Testis (tissue), 2 donors: Measurements from ENCODE around the gene LYAR.

Source experiments
- POLR2A ChIP-seq: fragments of 450-650 bp; IDR thresholded peaks from one replicate; pipeline ENCODE4 v1.6.1; 2017; ENCODE audit warnings: antibody characterized with exemption, mild to moderate bottlenecking, moderate library complexity
- TF ChIP-seq, protein P1 (sequence below), 3 experiments: fragments of 450-650 bp in 2 of 3; fragments of 200-600 bp in 1 of 3; sonication (generic) in 1 of 3; IDR thresholded peaks; one replicate each; pipeline ENCODE4 v1.5.1; 2016 to 2019; ENCODE audit warnings: antibody characterized with exemption in 3 of 3, mild to moderate bottlenecking in 2 of 3, moderate library complexity in 1 of 3

DNA sequence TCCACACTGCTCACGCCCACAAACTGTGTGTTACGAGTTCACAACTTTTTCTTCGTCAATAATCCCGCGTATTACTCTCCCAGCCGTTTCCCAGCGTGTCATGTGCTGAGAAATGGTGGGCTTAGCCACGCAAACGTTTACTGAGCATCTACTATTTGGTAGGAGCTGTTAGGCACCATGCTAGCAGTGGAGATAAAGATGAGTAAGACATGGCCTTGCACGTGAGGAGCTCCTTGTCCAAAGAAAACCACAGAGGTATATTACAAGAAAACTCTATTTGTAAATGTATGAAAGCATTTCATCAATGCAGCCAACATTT is 41.1 kb downstream of the LYAR start:
- TF ChIP-seq, protein P1, sequence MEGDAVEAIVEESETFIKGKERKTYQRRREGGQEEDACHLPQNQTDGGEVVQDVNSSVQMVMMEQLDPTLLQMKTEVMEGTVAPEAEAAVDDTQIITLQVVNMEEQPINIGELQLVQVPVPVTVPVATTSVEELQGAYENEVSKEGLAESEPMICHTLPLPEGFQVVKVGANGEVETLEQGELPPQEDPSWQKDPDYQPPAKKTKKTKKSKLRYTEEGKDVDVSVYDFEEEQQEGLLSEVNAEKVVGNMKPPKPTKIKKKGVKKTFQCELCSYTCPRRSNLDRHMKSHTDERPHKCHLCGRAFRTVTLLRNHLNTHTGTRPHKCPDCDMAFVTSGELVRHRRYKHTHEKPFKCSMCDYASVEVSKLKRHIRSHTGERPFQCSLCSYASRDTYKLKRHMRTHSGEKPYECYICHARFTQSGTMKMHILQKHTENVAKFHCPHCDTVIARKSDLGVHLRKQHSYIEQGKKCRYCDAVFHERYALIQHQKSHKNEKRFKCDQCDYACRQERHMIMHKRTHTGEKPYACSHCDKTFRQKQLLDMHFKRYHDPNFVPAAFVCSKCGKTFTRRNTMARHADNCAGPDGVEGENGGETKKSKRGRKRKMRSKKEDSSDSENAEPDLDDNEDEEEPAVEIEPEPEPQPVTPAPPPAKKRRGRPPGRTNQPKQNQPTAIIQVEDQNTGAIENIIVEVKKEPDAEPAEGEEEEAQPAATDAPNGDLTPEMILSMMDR (IDR thresholded peaks at IDR 0.05): no peak
- no peak for TF ChIP-seq POLR2A
